Measurements from ENCODE around the gene NFATC3. TPM values are rescaled to one million over a fixed set of nuclear protein-coding genes. Genes with fewer than 3 reads are reported as not detected.

Gene NFATC3
- polyA plus RNA-seq (2014; cell fraction: cytosol; rRNA removed) = 26.9 and 37.7 TPM in 2 replicates
- polyA plus RNA-seq (2014; cell fraction: nucleus; rRNA removed) = 20.4 and 20.6 TPM in 2 replicates

DNA sequence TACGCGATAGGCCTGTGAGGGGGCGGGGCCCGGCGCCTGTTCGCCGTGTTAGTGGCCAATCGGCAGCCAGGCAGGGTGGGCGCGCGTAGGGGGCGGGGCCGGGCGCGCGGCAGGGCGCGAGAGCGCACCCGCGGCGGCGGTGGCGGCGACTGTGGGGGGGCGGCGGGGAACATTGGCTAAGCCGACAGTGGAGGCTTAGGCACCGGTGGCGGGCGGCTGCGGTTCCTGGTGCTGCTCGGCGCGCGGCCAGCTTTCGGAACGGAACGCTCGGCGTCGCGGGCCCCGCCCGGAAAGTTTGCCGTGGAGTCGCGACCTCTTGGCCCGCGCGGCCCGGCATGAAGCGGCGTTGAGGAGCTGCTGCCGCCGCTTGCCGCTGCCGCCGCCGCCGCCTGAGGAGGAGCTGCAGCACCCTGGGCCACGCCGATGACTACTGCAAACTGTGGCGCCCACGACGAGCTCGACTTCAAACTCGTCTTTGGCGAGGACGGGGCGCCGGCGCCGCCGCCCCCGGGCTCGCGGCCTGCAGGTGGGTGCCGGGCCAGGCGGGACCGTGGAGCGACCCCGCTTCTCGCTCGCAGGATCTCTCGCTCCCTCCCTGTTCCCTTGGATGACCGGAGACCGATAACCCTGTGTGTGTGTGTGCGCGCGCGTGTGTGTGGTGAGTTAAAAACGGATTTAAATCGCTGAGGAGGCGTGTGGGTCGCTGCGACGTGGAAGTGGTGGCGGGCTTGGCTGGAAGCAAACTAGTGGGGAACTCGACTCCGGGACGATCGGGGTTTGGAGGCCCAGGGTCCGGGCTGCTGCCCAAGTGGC, at the start of gene NFATC3:
NFATC3 (plus strand) TSS at position 112 of the 813 bp plus-strand sequence; CDS start at position 424, 312 bp downstream.
- DNase-seq (ENCODE audit: low spot score) = peak; percentile 69

DNA sequence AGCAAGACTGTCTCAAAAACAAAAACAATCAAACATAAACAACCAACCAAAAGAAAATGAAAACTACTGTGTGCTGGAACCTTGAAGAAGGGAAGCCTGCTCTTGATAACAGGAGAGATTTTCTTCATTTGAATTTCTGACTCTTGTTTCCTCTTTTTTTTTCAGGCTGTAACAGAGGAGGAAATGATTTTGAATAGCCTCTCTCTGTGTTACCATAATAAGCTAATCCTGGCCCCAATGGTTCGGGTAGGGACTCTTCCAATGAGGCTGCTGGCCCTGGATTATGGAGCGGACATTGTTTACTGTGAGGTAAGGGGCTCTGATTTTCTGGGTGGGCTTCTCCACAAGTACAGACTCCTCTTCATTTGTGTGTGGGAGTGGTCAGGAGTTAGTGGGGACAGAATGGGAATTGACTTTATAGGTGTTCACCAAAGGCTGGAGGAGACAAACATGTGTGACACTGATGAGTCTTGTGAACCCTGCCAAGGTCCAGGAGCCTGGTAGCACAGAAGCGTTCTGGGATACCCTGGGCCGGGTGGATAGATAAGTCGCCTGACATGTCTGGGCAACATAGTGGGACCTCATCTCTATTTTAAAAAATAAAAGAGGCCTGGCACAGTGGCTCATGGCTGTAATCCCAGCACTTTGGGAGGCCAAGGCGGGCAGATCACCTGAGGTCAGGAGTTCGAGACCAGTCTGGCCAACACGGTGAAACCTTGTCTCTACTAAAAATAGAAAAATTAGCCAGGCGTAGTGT, 47.2 kb upstream of the NFATC3 start:
- no peak for DNase-seq (ENCODE audit: low spot score)

DNA sequence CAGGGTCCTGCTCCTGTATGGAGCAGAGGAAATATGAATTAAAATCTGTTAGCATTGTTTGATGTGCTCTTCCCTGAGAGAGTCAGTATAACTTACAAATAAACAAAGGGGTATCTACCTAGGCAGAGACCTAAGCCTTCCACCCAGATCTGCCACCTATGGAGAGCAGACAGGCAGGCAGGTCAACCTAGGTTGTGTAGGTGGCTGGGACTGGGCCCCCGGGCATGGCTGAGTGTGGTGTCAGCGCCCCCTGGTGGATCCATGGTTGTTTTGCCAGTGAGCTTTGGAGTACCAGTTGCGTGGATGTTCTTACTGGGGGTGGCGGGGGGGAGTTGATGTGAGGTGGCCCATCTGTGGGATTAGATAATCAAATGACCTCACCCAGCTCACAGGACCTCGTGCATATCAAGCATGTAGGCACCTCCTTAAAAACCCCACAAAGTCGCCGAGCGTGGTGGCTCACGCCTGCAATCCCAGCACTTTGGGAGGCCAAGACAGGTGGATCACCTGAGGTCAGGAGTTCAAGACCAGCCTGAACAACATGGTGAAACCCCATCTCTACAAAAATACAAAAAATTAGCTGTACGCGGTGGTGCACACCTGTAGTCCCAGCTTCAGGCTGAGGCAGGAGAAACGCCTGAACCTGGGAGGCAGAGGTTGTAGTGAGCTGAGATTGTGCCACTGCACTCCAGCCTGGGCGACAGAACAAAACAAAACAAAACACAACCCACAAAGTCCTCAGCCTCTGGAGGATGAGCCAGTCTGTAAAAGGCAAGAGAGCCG, 44.5 kb upstream of the NFATC3 start:
- peak; percentile 66 for DNase-seq (ENCODE audit: low spot score)

DNA sequence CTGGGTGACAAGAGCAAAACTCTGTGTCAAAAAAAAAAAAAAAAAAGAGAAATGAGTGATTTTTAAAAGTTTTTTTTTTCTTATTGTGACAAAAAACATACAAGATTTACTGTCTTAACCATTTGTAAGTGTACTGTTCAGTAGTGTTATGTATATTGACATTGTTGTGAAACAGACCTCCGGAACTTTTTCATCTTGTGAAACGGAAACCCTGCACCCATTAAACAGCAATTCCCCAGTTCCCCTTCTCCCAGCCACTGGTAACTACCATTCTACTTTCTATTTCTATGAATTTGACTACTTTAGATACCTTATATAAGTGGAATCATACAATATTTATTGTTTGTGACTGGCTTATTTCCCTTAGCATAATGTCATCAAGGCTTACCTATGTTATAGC, 43.4 kb upstream of the NFATC3 start:
- DNase-seq (ENCODE audit: low spot score) = no peak

DNA sequence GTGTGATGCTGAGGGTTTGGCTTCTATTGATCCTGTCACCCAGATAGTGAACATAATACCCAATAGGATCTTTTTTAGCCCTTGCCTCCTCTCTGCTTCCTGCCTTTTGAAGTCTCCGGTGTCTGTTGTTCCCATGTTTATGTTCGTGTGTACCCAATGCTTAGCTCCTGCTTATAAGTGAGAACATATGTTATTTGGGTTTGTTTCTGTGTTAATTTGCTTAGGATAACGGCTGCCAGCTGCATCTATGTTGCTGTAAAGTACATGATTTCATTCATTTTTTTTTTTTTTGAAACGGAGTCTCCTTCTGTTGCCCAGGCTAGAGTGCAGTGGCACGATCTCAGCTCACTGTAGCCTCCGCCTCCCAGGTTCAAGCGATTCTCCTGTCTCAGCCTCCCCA, 39.1 kb upstream of the NFATC3 start:
- DNase-seq (ENCODE audit: low spot score) = no peak

DNA sequence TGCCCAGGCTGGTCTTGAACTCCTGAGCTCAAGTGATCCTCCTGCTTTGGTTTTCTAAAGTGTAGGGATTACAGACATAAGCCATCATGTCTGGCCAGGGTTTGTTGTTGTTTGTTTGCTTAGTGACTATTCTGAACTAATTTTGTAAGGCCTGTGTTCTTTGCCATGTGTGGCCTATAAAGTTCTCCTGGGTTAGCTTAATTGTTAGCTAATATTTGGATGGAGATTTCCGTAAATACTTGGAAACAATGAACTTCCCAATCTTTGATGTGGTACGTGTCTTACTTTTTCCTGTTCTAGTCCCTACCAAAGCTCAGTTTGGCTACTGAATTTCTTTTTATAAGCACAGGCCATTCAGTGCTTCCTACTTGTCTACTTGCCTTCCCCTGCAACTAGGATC, 37.2 kb upstream of the NFATC3 start:
- DNase-seq (ENCODE audit: low spot score) = no peak

DNA sequence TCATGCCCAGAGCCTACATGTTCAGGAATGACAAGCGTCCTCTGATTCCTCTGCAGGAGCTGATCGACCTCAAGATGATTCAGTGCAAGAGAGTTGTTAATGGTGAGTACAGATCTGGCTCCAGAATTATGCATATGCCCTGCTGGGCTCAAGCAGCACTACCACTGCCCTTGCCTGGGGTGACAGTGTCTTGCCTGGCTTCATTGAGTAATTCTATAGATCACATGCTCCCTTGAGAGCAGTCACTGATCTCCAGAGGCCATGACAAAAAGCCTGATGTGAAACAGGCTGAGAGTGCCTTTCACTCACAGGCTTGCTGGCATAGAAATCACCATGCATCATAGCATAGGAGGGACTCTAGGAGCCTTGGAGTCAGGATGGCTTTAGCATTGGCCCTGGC, 35.7 kb upstream of the NFATC3 start:
- DNase-seq (ENCODE audit: low spot score) = no peak

DNA sequence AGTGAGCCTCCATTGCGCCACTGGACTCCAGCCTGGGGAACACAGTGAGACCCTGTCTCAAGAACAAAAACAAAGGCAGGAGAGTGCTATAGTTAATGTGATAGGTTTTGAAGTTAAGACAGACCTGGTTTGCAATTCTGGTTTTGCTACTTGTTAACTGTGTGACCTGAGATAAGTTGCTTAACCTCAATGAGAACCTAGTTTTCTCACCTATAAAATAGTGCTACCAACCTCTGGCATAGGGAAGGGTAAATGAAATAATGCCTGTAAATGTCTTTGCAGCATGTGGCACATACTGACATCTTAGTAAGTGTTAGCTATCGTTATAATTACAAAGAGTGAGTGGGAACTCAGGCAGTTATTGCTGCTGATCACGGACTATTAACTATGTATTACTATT, 29.8 kb upstream of the NFATC3 start:
- no peak for DNase-seq (ENCODE audit: low spot score)

DNA sequence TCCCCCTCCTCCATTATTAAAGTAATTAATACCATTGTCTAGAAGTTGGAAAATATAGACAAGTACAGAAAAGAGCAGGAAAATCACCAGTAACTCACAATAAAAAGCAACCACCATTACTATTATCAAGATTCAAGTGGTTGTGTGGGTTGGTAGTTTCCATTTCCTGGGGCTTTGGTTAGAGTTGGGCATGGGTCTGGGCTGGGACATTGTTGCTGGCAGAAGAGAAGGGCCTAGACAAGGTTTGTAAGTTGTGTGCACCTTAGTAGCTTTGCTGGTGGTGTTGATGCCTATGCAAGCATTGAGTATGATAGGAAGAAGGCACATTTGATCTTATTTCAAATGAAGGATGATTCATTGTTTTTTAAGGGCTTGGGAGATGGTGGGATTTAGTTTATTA, 25.4 kb upstream of the NFATC3 start:
- DNase-seq (ENCODE audit: low spot score) = no peak

DNA sequence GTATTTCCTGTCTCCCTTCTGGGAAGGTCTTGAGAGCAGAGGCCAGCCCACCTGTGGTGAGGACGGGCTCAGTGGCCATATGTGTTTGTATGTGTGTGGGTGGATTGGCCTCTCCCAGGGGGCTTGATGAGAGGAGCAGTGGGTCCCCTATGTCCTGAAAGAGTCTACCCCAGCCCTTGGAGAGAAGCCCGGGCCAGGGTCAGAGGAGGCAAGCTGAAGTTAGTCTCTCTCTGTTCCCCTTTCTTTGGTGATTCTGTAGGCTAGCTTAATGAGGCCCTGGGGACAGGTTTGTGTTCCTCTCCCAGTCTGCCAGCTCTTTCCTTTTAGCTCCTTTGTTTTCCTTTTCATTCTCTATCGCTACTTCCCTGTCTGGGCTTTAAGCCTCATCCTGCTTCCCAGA, 23.8 kb upstream of the NFATC3 start:
- no peak for DNase-seq (ENCODE audit: low spot score)

DNA sequence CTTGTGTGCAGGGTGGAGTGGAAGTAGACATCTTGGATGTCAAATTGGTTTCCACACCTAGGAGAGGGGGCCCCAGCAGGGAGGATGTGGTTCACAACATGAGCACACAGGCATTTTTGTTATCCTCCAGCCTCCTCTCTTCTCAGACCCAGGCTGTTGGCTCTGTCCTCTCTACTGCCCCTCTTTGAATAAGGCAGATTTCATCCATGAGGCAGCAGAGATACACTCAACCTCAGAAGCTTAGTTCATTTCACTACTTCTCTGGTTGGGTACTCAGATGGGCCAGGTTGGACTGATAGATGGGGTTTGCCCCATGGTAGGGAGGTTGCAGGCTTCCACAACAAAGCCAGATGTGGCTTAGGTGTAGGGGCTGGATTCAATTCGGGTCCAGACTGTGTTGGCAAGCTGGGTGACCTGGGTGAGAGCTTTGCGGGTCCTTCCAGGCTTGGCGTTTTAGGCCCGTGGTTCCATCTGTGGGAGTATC, 22.2 kb upstream of the NFATC3 start:
- DNase-seq (ENCODE audit: low spot score) = no peak

DNA sequence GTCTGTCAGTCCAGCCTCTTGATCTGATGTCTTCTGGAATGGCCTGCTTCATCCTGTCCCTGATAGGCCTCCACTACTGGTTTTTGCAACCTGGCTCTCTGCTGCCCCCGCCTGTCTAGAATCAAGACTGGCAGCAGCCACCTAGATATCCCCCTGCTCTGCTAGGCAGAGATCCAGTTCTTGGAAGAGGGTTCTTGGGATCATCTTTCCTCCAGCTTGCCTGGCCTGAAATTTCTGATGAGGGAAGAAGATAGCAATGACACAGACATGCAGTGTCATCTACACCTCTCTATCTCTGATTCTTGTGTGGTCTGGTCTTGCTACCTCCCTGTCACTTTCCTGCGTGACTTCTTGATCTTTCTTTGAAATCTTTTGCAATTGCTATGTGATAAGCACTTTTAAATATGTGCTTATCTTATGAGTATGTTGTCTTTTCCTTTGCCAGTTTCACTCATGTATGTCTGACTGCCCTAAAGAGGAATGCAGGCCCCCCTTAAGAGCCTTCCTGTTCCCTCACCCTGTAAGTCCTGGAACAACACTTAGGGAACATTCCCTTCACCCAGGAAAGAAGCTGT, 20.3 kb upstream of the NFATC3 start:
- DNase-seq (ENCODE audit: low spot score) = peak; percentile 69

DNA sequence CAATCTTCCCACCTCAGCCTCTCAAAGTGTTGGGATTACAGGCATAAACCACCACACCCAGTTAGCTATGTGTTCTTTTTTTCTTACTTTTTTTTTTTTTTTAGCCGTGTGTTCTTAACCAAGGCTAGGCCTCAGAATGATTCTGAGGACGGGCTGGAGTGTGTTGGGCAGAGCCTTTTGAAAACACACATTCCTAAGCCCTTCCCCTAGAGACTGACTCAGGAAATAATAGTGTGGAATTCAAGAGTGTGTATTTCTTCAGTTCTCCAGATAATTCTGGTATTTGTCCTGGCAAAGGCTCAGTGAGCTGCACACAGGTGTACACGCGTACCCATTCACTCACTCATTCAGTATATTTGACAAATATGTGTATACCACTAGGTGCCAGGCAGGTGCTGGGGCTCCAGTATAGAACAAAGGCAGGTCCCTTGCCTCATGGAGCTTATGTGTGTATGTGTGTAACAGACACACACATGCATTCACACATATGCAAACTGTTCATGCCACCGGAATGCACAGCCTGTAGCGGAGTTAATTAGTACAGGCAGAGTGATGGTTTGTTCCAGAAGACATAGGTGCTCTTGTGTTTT, 19.4 kb upstream of the NFATC3 start:
- DNase-seq (ENCODE audit: low spot score) = no peak

DNA sequence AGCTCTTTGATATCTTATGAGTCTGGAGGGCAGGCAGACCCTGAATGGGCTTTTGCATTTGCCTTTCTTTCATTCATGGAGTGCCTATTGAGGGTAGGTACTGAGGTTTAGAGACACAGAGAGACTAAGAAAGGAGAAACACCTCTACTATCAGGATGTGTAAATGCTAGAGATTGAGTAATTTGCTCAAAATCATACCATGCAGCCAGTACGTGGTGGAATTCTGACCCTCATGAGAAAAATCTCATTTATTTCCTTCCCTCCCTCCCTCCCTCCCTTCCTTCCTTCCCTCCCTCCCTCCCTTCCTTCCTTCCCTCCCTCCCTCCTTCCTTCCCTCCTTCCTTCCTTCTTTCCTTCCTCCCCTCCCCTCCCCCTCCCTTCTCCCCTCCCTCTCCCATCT, 18.4 kb upstream of the NFATC3 start:
- no peak for DNase-seq (ENCODE audit: low spot score)

DNA sequence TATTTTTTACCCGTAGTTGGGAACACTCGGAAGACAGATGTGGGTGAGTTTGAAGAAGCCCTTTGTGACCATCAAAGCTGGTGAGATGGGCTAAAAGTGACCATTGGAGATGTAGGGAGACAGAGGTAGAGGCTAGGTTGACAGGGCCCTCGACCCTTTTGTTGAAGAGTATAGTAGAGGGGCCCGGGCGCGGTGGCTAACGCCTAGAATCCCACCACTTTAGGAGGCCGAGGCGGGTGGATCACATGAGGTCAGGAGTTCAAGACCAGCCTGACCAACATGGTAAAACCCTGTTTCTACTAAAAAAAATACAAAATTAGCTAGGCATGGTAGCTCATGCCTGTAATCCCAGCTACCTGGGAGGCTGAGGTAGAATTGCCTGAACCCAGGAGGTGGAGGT, 16.2 kb upstream of the NFATC3 start:
- no peak for DNase-seq (ENCODE audit: low spot score)

DNA sequence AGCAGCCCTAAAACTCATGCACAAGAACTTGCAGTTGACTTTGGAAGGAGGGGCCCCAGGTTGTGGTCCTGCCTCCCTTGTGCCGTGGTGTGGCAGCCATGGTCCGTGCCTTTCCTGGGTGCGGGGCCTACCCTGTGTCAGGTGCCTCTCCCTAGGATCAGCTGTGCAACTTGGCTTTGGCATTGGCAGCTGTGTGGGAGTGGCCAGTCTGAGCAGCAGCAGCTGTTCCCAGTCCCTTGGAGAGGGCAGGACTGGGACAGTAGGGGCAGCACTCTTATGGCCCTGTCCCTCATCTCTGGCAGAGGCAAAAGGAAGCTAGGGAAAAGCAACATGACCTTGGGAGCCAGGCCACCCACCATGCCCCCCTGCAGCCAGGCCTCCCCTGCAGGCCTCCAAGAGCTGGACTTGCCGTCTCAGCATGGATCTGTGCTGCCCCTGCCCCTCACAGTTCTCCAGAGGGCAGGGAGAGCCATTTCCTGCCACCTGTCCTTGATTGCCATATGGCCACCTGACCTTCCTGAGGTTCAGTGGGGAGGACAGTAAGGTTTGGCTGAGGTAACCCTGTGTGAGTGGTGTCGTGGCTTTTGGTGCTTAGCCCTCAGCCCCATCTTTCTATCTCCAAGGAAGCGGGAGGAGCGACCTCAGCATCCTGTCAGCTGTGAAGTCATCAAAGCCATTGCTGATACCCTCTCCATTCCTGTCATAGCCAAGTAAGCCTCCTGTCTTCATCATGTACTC, 15.5 kb upstream of the NFATC3 start:
- DNase-seq (ENCODE audit: low spot score) = no peak

DNA sequence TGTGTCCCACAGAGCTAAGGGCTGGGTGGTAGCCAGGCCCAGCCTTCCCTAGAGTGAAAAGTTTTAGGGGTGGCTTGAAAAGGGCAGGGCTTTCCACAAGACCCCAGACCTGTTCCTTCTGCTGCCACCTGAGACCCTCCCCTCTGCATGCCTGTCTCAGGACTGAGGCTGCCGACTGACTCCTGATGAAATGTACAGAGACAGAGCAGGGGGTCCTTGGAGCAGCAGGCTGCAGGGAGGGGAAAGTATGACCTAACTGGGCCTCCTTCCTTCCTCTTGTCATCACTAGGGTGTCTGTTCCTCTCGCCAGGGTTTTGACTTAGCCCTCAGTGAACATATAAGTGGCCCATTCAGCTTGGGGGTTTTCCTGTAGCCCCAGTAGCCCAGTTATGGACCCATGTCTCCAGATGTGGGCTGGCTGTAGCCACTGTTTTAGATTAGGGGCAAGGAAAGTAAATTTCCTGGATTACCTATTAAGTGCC, 14.9 kb upstream of the NFATC3 start:
- DNase-seq (ENCODE audit: low spot score) = no peak

DNA sequence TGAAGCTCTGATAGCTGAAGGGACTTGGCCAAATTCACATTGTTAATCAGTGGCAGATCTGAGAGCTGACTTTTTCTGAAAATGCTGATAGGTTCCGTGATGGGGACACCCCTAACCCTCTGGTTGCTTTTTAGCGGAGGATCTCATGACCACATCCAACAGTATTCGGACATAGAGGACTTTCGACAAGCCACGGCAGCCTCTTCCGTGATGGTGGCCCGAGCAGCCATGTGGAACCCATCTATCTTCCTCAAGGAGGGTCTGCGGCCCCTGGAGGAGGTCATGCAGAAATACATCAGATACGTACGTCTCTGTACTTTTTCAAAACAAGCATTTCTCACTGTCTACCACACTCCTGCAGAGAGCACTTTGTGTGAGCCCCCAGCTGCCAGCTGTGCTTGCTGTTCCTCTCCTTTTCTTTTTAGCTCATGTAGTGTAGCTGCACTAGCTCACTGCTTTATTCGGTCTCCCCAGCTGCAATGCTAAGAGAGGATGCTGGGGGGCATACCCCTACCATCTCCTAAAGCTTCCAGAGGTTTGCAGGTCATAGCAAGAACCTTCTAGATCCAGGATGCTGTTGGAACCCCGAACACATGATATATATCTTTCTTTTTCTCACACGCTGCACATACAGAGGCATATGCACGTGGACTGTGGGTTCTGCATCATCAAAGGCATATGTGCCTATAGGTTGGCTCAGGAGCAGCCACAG, 14.2 kb upstream of the NFATC3 start:
- no peak for DNase-seq (ENCODE audit: low spot score)

DNA sequence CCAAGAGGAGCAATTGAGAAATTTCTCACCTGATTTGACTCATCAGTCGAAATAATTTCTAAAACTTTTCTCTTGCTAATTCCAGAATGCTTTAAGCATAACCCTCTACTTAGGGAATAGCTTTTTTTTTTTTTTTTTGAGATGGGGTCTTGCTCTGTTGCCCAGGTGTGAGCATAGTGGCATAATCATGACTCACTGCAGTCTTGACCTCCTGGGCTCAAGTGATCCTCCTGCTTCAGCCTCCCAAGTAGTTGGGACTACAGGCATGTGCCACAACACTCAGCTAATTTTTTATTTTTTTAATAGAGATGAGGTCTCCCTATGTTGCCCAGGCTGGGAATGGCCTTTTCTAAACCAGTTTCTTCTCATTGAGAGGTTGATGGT, 13.7 kb upstream of the NFATC3 start:
- no peak for DNase-seq (ENCODE audit: low spot score)
